Activated naive CD4-positive, alpha-beta T cell (primary cell): ENCODE data around the gene LARGE1.

Experiments used
- DNase-seq, 4 experiments: peaks; one replicate each; lab custom pipeline; 2025; lab: John Stamatoyannopoulos, UW

Gene LARGE1

DNA sequence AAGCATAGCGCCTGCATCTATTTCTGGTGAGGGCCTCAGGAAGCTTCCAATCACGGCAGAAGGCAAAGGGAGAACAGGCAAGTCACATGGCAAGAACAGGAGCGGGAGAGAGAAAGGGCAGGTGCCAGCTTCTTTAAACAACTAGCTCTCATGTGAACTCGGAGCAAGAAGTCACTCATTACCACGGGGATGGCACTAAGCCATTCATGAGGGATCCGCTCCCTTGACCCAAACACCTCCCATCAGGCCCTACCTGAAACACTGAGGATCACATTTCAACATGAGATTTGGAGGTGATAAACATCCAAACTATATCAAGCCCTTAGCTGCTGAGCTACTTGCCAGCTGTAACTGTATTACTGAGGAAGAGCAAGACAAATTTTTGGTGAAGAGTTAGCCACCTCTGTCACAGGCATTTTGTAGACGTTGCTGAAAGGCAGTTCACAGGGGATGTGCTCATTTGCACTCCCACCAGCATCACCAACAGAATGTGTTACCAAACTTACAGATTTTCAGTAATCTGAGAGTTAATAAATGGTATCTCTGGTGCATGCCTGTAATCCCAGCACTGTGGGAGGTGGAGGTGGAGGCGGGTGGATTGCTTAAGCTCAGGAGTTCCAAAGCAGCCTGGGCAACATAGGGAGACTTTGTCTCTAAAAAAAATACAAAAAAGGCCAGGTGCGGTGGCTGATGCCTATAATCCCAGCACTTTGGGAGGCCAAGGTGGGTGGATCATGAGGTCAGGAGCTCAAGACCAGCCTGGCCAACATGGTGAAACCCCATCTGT, 398.2 kb downstream of the LARGE1 start:
- DNase-seq: no peak

GRCh38 chr22:33520904-33521780, 399.1 kb downstream of the LARGE1 start:
- DNase-seq: no peak

DNA sequence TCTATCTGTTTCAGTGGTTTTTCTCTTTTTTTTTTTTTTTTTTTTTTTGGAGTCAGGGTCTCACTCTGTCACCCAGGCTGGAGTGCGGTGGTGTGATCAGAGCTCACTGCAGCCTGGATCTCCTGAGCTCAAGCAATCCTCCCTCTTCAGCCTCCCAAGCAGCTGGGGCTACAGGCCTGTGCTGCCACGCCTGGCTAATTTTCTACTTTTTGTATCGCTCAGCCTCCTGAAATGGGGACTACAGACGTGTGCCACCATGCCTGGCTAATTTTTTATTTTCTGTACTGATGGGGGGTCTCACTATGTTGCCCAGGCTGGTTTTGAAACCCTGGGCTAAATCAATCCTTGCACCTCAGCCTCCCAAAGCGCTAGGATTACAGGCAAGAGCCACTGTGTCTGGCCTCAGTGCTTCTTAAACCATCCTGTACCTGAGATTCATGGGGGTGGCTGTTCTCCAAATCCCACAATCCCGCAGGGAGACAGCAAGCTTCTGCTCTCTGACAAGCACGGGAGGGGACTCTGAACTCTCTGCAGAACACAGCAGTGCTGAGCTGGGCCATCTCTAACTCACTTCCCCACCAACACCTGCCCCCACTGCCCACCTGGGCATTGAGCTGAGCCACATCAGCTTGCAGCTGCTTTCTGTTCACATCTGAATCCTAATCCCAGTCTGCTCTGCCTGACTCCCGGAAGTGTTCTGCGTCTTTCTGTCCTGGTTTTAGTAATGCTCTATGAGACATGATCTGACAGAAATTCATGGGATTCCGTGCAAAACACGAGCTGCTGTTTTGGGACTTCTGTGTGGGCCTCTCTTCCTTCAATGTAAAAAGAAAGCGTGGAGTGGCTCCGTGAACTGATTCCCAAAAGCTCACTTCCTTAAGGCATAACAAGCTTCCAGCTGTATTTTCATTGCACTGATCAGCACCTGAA, 400.0 kb downstream of the LARGE1 start:
- no peak for DNase-seq

GRCh38 chr22:33519071-33519973, 401.0 kb downstream of the LARGE1 start:
- no peak for DNase-seq

DNA sequence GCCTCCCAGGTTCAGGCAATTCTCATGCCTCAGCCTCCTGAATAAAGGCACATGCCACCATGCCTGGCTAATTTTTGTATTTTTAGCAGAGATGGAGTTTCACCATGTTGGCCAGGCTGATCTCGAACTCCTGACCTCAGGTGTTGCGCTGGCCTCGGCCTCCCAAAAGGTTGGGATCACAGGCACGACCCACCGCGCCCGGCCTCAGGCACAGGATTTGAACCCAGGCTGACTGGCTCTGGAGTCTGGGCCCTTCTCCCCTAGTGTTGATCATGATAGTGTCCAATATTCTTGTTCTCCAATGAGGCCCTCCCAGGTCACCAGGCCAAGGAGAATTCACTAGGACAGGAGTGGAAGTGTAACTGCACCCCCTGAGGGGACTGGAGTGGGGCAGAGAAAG, 401.9 kb downstream of the LARGE1 start:
- DNase-seq: no peak

- no peak for DNase-seq
These were observed 404.5 kb downstream of the LARGE1 start for GRCh38 chr22:33515795-33516194.

DNA sequence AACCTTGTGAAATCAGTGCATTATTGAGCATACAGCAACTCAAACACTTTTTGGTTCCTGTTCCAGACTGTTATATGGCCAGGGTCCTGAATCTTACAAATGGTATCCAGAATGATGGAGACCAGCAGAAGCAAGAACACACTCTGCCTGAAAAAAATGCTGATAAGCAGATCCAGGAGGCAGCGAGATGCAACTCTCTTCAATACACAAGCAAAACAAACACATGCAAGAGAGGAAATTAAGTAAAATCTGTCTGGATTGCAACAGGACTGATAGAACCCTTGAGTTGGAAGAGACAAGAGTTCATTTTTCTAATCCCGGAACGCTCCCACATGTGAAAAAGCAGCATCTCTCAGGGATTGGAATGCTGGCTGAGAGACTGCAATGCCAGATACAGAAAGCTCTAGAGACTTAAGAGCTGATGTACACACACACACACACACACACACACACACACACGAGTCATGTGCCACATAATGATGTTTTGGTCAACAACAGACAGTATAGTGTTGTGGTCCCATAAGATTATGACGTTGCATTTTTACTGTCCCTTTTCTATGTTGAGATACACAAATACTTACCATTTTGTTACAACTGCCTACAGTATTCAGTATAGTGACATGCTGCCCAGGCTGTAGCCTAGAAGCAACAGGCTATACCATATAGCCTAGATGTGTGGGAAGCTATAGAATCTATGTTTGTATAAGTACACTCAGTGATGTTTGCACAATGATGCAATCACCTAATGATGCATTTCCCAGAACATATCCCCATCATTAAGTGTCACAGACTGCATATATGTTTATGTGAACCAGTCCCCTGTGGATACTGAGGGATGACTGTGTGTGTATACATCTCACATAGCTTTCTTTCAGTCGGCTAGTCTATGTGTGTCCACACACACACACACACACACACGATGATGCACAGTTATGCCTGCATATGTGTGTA, 406.6 kb downstream of the LARGE1 start:
- no peak for DNase-seq

DNA sequence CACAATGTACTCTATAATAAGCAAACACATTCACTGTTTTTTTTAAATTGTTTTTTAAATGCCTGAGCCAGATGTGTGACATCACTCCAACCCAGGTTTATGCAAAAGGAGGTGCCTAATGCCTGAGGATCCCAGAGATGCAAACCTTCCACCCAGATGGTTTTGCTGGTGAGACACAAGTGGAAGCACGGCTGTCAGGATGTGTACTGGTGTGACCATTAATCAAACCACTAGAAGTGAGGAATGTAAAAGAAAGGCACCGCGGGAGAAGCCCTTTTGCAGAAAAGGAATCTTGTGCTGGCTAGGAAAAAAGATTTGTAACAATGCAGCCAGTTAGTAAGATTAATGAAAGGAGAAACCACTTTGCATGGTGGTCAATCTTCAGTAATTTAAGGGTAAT, 407.4 kb downstream of the LARGE1 start:
- no peak for DNase-seq

- DNase-seq: no peak
These were observed 409.8 kb downstream of the LARGE1 start for GRCh38 chr22:33510429-33510904.

DNA sequence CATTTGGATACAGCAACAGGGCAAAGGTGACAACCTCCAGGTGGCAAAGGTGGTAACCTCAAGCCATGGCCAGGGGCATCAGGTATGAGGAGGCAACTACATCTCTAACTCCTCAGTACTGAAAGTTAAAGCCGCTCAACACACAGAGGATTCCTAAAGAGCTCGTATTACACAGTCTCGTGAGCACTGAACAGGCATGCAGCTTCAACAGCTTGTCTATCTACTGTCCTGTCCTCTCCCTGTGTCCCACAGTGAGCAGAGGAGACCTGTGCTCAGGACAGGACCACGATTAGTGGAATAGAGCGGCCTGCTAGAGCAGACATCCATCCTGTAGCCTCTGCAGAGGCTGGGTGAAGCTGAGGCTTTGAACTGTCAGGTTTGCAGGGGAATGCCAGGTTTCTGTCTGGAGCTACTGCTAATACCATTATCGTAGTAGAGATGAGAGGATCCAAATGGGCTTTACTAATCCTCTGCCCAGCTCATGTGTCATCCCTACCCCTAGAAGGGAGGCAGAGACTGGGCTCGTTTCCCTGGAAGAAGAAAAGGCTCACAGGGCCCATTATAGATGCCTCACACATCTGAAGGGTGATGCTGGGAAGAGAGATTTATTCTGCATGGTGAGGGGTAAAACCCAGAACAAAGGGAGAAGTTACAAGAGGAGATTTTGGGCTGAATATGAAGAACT, 415.2 kb downstream of the LARGE1 start:
- DNase-seq: no peak

GRCh38 chr22:33496112-33496511, 424.2 kb downstream of the LARGE1 start:
- DNase-seq: no peak

DNA sequence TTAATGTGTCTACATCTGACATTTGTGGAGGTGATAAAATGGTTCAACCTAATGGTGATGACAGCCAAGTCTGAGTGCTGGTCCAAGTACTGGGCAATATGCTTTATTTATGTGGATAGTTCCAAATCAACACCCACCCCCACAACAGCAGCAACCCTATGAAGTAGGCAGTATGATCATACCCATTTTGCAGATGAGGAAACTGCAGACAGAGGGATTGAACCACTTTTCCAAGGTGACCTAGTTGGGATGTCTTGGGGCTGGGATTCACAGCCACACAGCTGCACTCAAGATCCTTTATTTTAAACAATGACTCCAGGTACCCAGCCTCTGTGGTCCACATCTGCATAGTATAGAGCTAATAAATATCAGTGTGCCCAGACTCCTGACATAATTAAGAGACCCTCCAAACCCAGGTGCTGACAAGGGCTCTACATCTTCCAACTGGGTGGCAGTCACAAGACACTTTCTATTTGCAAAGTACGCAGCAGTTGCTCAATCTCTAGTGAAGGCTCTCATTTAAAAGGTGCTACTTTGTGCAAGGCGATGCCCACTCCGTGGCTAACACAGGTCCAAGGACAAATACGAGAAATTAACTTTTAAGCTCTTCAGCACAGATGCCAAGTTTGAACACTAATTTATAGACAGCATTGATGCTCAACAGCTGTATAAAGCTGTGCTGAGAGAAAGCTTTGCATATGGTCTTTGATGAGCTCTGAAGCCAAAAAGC, 426.6 kb downstream of the LARGE1 start:
- no peak for DNase-seq

DNA sequence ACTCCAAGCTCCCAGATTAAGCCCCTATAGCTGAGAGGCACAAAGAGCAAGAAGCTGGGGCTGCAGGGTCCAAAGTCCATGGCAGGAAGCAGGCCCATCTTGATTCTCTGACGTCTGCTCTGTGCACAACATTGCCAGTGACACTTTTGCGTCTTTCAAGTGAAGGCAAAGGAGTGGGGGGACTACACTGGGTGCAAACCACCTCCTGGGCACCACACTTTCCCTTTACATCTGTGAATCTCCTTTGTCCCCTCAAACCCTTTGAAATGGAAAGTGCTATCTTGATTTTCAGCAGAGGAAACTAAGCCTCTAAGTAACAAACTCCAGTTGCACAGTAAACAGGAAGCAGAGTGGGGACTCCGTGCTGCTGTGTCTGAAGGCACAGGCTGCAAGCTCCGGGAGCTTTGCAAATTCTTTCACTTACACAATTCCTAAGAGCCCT, 428.0 kb downstream of the LARGE1 start:
- DNase-seq: no peak

DNA sequence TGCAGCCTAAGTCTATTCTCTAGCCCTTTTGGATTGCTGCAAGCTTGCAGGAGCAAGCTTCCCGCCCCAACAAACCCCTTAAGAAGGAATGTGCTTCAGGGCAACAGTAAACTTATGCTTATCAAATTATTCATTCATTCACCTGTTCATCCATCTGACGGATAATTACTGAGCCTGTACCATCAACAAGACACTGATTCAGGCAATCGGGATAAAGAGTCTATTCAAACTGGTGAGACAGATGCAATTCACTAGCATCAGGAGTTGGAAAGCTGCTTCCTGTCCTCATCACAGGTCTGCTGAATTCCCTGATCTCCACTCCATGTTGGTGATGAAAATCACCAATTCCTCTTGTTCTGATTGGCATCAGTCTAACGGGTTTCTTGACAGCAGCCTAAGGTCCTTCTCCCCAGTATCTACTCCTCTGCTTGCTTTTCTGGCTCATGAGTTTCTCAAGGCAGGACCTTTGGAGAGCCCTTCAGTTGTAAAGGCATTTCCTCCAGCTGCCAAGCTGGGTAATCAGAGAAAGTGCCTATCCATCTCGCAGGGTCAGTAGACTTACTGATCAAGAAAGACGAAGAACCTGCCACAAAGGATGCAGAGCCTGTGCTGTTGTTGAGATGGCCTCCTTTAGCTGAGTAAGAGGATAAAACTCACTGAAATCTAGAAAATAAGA, 433.1 kb downstream of the LARGE1 start:
- no peak for DNase-seq

- no peak for DNase-seq
These were observed 438.7 kb downstream of the LARGE1 start for GRCh38 chr22:33481550-33481949.

DNA sequence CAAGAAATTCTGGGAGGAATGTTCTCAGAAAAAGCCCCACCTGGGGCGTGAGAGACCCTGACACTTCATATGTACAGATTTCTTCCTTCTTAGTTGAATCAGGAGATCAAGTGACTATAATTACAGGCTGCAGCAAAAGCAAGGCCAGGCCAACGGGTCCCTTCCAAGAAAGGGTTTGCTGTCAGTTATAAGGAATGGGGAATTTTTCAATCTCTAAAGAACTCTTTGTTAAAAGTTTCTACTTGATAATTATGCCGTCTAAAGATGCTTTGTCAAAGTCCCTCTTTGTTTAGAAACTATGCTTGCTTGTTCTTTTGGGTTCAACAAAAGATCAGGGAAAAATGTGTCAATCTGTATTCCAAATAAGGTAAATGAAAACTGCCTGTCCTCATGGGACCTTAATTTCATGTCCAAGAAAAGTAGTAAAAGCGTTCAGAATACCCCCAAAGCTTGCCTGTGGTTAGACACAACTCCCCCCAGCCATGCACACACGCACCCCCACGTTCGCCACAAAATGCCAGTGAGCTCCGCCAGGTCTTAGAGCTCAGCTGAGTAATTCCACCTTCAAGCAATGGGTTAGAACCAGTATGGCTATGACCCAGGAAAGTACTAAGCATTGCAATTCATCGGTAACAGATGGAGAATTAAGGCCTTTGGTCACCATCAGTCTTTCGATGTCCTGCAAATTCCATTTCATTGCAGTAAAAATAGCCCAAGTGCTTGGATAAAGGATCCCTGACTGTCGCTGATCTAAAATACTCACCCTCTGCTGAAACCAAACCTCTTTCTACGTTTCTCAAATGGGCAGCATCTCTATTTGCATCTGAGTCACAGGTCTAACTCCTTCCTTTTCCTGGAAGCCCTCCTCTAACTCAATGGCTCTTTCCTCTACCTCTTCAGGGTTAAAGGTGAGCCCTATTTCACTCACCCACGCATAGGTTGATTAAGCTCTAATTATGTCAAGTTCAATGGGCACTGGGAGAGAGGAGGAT, 442.9 kb downstream of the LARGE1 start:
- no peak for DNase-seq

- DNase-seq: no peak
These were observed 443.6 kb downstream of the LARGE1 start for GRCh38 chr22:33476716-33477115.
